Fibroblast of pulmonary artery (primary cell): ENCODE results near the gene TPRKB.
"Not testable (repeated sequence)": the region's sequence is repeated elsewhere in the genome, so short reads cannot be mapped to it uniquely, and the experiment has no call there.

Experiments
- DNase-seq: peaks from one replicate; pipeline ENCODE4 v3.0.0-alpha.2; 2010; ENCODE audit warnings: low read depth
- H3K4me3 ChIP-seq: replicated peaks from 2 replicates; pipeline ENCODE4 v1.5.1; 2011; ENCODE audit warnings: low read depth, mild to moderate bottlenecking, control low read depth, low read length, moderate library complexity
- CTCF ChIP-seq: IDR thresholded peaks from 2 replicates; pipeline ENCODE4 v1.5.1; 2011; ENCODE audit warnings: mild to moderate bottlenecking, control low read depth, low read length, inconsistent platforms; ENCODE audit errors: missing control alignments

TPRKB gene

GRCh38 chr2:73736378-73736777 lies 767 bp downstream of the TPRKB start:
- H3K4me3 ChIP-seq: peak overlapping the region; percentile 96
- TF ChIP-seq CTCF: no peak
- no peak for DNase-seq

DNA sequence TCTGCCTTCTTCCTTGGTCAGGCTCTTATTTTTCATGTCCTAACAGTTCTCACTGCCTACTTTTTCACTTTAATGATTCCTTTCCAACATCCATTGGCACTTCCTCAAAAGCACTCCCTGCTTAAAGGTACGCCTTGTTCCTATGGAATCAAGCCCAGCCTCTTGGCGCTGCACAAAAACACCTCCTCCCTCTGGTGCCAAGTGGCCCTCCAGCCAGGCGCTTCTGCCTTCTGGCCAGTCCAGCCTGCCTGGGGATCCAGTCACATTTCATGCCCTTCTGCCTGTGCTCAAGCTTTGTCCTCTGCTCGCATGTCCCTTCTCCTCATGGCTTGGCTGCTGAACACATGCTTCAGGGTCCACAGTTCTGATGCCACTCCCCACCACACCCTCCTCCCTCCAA lies 6.3 kb downstream of the TPRKB start:
- TF ChIP-seq CTCF: no peak
- DNase-seq: no peak
- H3K4me3 ChIP-seq: no peak overlapping the region

DNA sequence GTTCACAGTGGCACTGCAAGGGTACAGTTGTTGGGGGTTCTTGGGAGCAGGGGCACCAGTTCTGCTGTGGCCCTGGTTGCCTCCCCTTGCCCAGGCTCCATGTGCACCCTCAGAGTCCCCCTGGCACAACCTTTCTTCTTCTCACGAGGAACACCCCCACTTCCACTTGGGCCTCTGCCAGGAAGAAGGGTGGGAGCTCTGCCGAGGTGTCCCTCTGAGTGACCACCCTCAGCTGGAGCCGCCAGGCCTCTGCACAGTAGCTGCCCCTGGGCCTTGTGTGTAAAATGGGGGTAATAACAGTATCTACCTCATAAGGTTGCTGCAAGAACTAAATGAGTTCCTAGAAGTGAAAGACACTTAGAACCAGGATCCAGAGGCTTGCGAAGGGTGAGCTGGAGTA lies 8.4 kb downstream of the TPRKB start:
- TF ChIP-seq CTCF: no peak
- no peak overlapping the region for H3K4me3 ChIP-seq
- no peak for DNase-seq

DNA sequence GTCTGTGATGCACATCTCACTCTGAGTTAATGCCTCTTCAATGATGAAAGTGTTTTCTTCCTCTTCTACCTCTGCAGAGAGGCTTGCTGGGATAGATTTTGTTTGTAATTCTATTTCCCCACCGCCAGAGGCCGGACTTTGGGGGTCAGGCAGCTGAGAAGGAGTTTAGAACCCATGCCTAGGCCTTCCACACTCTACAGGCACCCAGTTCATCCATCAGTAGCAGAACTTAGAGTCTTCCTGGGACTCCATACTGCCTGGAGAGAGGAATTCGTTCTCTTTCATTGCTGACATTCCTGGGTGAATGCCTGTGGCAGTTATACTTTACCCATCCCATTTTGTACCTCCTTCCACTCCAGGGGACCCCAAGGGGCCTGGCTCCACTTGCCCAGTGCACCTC lies 9.1 kb downstream of the TPRKB start:
- DNase-seq: no peak
- no peak overlapping the region for H3K4me3 ChIP-seq
- TF ChIP-seq CTCF: no peak

DNA sequence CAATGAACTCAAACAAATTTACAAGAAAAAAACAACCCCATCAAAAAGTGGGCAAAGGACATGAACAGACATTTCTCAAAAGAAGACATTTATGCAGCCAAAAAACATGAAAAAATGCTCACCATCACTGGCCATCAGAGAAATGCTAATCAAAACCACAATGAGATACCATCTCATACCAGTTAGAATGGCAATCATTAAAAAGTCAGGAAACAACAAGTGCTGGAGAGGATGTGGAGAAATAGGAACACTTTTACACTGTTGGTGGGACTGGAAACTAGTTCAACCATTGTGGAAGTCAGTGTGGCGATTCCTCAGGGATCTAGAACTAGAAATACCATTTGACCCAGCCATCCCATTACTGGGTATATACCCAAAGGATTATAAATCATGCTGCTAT lies 10.5 kb downstream of the TPRKB start:
- not testable (repeated sequence) for H3K4me3 ChIP-seq, DNase-seq

DNA sequence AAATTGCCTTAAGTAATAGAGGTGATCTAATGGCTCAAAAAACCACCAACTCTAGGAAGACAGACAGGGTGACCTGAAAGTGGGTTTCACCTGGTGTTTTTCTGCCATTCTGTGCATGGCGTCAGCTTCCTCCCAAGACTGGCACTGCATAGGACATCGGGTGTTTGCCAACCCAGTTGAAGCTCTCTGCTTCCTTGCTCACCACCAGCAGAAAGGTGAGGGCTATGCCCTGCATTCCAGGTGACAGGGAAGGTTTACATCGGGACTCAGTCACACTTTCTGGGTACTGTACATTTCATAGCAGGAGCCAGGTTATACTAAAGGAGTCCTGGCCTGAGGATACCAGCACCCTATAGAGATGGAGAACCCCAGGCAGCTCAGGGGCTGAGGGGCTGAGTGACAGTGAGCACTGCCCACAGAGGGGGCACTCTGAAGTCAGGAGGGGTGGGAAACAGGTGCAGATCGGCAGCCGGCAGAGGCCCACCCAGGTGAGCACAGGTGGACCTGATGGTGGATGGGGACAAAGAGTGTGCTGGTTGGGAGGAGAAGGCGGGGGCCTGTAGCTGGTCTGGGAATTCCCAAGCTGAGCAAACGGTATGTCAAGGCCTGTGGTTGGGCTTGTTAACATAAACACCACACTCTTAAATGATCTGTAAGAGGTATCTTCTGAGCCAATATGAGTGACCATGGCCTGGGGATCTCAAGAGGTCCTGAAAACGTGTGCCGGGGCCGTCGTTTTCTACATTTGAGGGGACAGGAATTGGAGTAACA lies 18.1 kb downstream of the TPRKB start:
- no peak for TF ChIP-seq CTCF
- no peak overlapping the region for H3K4me3 ChIP-seq
- no peak for DNase-seq

GRCh38 chr2:73718421-73718820 lies 18.7 kb downstream of the TPRKB start:
- no peak for DNase-seq
- H3K4me3 ChIP-seq: no peak overlapping the region
- no peak for TF ChIP-seq CTCF

- DNase-seq, H3K4me3 ChIP-seq: not testable (repeated sequence)
Observed at GRCh38 chr2:73717695-73718094, 19.4 kb downstream of the TPRKB start.
